K562 (cell line): ENCODE measurements around the gene CYSRT1.
"Not testable (repeated sequence)": the region's sequence is repeated elsewhere in the genome, so short reads cannot be mapped to it uniquely, and the experiment has no call there.

Source experiments
- BRCA1 ChIP-seq, 2 experiments: fragments of 450-650 bp in 1 of 2; sonication (generic) in 1 of 2; formaldehyde crosslinking in 1 of 2; IDR thresholded peaks; 2 replicates each; pipeline versions ENCODE4 v1.5.0 to v1.6.1; 2017 to 2020; ENCODE audit warnings: mild to moderate bottlenecking in 1 of 2, missing genetic modification reagents in 1 of 2
- CREM ChIP-seq: IDR thresholded peaks from 2 replicates; pipeline ENCODE4 v1.6.1; 2014; ENCODE audit warnings: antibody characterized with exemption, low read depth
- CTCF ChIP-seq, 3 experiments: IDR thresholded peaks in 2 of 3; conservative IDR thresholded peaks in 1 of 3; 2 replicates each; pipeline ENCODE4 v1.5.1; 2011 to 2012; ENCODE audit warnings: low read length in 3 of 3, mild to moderate bottlenecking in 3 of 3, control low read depth in 2 of 3, improper control_type of control experiment in 1 of 3, inconsistent platforms in 1 of 3, low read depth in 1 of 3, mixed read lengths in 1 of 3, moderate library complexity in 1 of 3; ENCODE audit not compliant: insufficient read depth in 2 of 3
- ETS1 ChIP-seq: conservative IDR thresholded peaks from 2 replicates; pipeline ENCODE4 v1.6.1; 2011; ENCODE audit warnings: low read depth, mild to moderate bottlenecking, low read length; ENCODE audit not compliant: control insufficient read depth
- JUND ChIP-seq, 2 experiments: IDR thresholded peaks; 2 replicates in 1 of 2; 3 replicates in 1 of 2; pipeline ENCODE4 v1.6.1; 2011; ENCODE audit warnings: borderline replicate concordance in 2 of 2, low read depth in 2 of 2, low read length in 2 of 2, improper control_type of control experiment in 1 of 2, missing biosample characterization in 1 of 2, missing genetic modification characterization in 1 of 2, missing genetic modification reagents in 1 of 2
- RBM22 ChIP-seq: fragments of 200-400 bp; formaldehyde crosslinking; IDR thresholded peaks from 2 replicates; pipeline ENCODE4 v1.6.1; 2018; ENCODE audit warnings: low read length, low read depth; ENCODE audit not compliant: poor library complexity, severe bottlenecking
- ZC3H4 ChIP-seq: sonication (generic); formaldehyde crosslinking; IDR thresholded peaks from 2 replicates; pipeline ENCODE4 v1.9.0; 2021; ENCODE audit warnings: missing genetic modification reagents, borderline replicate concordance
- ZZZ3 ChIP-seq: fragments of 450-650 bp; IDR thresholded peaks from 2 replicates; pipeline ENCODE4 v1.6.1; 2016; ENCODE audit warnings: antibody characterized with exemption, mild to moderate bottlenecking, moderate library complexity
- TF ChIP-seq, protein P1 (sequence below): sonication (generic); formaldehyde crosslinking; IDR thresholded peaks from 2 replicates; pipeline ENCODE4 v1.8.0; 2022; ENCODE audit warnings: missing genetic modification reagents, mild to moderate bottlenecking, borderline replicate concordance

DNA sequence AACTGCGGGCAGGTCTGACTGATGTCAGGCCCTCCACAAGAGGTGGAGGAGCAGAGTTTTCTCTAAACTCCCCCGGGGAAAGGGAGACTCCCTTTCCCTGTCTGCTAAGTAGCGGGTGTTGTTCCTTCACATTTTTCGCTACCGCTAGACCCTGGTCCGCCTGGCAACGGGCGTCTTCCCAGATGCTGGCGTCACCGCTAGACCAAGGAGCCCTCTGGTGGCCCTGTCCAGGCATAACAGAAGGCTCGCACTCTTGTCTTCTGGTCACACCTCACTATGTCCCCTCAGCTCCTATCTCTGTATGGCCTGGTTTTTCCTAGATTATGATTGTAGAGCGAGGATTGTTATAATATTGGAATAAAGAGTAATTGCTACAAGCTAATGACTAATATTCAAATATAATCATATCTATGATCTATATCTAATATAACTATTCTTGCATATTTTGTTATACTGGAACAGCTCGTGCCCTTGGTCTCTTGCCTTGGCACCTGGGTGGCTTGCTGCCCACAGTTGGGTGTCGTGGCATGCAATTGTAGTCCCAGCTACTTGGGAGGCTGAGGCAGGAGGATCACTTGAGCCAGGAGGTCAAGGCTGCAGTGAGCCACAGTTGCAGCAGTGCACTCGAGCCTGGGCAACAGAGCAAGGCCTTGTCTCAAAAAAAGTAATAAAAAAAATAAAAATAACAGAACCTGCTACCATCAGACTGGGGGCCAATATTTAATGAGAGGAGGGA is 37.4 kb downstream of the CYSRT1 start:
- not testable (repeated sequence) for TF ChIP-seq ETS1; ZC3H4 (CRISPR knock-in tag); CREM; ZZZ3; JUND (IDR thresholded peaks at IDR 0.05; ENCODE audit: borderline replicate concordance, low read depth, low read length); JUND (tag; IDR thresholded peaks at IDR 0.05; ENCODE audit: borderline replicate concordance, low read depth, low read length); BRCA1 (IDR thresholded peaks at IDR 0.05); BRCA1 (CRISPR knock-in tag; IDR thresholded peaks at IDR 0.05); RBM22
- TF ChIP-seq CTCF (IDR thresholded peaks at IDR 0.05 in 2 of 3, conservative IDR thresholded peaks at IDR 0.05 in 1 of 3; ENCODE audit: insufficient read depth in 2 of 3, low read depth in 1 of 3, low read length in 3 of 3): peak; percentile 33 to 59 (median 42); a peak in 5 of 6 replicates
- TF ChIP-seq, protein P1, sequence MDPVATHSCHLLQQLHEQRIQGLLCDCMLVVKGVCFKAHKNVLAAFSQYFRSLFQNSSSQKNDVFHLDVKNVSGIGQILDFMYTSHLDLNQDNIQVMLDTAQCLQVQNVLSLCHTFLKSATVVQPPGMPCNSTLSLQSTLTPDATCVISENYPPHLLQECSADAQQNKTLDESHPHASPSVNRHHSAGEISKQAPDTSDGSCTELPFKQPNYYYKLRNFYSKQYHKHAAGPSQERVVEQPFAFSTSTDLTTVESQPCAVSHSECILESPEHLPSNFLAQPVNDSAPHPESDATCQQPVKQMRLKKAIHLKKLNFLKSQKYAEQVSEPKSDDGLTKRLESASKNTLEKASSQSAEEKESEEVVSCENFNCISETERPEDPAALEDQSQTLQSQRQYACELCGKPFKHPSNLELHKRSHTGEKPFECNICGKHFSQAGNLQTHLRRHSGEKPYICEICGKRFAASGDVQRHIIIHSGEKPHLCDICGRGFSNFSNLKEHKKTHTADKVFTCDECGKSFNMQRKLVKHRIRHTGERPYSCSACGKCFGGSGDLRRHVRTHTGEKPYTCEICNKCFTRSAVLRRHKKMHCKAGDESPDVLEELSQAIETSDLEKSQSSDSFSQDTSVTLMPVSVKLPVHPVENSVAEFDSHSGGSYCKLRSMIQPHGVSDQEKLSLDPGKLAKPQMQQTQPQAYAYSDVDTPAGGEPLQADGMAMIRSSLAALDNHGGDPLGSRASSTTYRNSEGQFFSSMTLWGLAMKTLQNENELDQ (CRISPR knock-in tag): not testable (repeated sequence)
